Activated CD8-positive, alpha-beta memory T cell treated with anti-CD3 and anti-CD28 coated beads for 4 hours (primary cell): ENCODE measurements around the gene F10.

Experiments
- DNase-seq, 2 donors: peaks; one replicate each; pipeline ENCODE4 v3.0.0-alpha.2; 2020; ENCODE audit warnings: low read depth in 2 of 2

The F10 gene

DNA sequence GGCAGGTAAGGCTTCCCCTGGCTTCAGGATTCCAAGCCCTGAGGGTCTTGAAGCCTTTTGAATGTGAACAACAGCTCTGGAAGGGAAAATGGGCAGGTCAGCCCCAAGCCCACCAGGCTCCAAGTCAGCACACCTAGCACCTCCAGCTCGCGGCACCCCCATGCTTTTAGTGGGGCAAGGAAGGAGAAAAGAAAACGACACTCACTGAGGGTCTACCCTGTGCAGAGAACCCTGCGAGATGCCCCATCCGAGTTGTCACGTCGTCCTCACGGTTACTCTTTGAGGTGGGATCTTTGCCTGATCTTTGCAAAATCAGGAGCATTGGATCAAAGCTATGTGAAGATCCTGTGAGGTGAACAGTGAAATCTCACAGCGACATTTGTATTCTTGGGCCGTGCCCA is 5.7 kb upstream of the F10 start:
- DNase-seq = no peak

DNA sequence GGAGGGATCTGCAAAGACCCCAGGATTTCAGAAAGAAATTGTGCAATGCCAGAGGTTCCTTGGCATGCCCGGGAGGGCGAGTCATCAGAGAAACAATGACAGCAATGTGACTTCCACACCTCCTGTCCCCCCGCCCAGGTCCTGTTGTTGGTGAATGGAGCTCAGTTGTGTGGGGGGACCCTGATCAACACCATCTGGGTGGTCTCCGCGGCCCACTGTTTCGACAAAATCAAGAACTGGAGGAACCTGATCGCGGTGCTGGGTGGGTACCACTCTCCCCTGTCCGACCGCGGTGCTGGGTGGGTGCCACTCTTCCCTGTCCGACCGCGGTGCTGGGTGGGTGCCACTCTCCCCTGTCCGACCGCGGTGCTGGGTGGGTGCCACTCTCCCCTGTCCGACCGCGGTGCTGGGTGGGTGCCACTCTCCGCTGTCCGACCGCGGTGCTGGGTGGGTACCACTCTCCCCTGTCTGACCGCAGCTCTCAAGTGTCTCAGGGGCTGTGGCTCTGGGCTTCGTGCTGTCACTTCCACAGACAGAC is 5.2 kb upstream of the F10 start:
- no peak for DNase-seq

DNA sequence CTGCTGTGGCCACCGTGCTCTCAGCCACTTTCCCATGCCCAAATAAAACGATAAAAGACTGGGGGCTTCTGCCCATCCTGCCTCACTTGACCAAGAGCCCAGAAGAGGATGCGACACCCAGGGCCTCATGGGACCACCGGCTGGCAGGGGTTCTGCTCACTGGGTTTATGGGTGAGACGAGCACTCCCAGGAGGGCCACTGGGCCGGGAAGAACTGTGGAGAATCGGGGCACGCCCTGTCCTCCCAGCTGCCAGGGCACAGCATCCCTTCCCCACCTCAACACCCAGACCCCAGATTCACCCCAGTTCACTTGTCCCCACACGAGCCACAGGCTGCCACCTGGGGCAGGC is 4.7 kb upstream of the F10 start:
- DNase-seq = no peak

DNA sequence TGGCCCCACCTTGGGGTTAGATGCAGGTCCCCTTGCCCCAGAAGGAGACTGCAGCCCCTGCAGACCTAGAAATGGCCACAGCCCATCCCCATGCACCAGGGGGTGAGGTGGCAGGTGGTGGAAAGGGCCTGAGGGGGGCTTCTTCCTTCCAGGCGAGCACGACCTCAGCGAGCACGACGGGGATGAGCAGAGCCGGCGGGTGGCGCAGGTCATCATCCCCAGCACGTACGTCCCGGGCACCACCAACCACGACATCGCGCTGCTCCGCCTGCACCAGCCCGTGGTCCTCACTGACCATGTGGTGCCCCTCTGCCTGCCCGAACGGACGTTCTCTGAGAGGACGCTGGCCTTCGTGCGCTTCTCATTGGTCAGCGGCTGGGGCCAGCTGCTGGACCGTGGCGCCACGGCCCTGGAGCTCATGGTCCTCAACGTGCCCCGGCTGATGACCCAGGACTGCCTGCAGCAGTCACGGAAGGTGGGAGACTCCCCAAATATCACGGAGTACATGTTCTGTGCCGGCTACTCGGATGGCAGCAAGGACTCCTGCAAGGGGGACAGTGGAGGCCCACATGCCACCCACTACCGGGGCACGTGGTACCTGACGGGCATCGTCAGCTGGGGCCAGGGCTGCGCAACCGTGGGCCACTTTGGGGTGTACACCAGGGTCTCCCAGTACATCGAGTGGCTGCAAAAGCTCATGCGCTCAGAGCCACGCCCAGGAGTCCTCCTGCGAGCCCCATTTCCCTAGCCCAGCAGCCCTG is 4.2 kb upstream of the F10 start:
- DNase-seq = no peak

DNA sequence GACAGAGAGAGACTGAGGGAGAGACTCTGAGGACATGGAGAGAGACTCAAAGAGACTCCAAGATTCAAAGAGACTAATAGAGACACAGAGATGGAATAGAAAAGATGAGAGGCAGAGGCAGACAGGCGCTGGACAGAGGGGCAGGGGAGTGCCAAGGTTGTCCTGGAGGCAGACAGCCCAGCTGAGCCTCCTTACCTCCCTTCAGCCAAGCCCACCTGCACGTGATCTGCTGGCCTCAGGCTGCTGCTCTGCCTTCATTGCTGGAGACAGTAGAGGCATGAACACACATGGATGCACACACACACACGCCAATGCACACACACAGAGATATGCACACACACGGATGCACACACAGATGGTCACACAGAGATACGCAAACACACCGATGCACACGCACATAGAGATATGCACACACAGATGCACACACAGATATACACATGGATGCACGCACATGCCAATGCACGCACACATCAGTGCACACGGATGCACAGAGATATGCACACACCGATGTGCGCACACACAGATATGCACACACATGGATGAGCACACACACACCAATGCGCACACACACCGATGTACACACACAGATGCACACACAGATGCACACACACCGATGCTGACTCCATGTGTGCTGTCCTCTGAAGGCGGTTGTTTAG is 3.3 kb upstream of the F10 start:
- no peak for DNase-seq

DNA sequence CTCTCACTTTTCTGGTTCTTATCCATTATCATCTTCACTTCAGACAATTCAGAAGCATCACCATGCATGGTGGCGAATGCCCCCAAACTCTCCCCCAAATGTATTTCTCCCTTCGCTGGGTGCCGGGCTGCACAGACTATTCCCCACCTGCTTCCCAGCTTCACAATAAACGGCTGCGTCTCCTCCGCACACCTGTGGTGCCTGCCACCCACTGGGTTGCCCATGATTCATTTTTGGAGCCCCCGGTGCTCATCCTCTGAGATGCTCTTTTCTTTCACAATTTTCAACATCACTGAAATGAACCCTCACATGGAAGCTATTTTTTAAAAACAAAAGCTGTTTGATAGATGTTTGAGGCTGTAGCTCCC is 2.8 kb upstream of the F10 start:
- no peak for DNase-seq

DNA sequence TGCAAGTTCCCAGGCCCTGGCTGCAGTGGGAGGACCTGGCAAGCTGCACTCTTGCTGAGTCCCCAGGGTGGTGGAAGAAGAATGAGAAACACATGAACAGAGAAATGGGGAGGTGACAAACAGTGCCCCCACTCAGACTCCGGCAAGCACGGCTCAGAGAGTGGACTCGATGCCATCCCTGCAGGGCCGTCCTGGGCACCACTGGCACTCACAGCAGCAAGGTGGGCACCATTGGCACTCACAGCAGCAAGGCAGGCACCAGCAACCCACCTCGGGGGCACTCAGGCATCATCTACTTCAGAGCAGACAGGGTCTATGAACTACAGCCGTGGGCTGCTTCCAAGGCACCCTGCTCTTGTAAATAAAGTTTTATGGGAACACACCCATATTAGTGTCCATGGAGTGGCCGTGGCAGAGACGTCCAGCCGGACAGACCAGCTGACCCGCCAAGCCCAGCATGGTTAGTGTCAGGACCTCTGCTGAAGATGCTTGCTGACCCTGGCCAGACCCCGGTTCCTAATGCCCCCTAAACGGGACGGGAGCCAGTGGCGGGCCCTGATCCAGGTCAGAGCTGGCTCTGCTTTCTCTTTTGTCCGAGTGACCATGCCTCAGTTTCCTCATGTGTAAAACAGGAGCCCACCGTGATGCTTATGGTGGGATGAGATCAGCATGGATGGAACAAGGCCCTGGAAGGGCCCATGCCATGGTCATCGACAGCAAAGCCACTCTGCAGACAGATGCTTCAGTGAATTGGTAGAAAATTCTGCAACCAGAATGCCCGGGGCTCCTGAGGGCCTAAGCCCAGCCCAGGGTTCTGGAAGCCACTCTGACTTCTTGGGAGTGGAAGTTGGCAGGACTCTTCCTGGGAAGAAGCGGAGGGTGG is 2.1 kb upstream of the F10 start:
- no peak for DNase-seq

DNA sequence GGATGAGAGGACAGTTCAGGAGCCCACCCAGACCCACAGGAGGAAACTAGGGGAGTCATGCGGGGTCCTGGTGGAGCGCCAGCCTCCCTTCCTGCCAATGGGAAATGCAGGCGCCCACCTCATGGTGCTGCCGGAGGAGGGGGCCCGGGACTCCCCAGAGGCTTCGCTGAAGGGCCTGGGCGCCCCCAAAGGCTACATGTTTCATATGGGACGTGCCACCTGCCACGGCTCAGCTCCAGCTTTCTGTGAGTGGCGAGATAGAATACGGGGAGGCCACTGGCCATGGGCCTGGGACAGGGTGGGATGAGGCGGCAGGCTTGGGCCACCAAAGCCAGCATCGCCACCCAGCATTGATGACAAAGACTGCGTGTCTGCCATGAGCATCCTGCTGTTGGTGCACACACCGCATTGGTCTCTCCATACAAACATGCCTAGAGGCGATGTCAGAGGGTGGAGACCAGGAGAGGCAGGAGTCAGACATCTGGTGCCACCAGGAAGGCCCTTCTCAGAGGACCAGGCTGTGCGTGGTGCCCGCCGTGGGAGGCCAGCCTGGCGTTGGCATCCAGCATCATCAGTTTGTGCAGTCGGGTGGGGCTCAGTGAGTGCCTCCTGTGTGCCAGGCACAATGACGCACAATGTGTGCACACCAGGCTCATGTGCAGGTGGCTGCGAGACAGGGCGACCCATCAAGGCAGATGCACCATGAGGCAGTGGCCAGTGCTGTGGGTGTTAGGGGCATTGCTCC is 1.2 kb upstream of the F10 start:
- no peak for DNase-seq

DNA sequence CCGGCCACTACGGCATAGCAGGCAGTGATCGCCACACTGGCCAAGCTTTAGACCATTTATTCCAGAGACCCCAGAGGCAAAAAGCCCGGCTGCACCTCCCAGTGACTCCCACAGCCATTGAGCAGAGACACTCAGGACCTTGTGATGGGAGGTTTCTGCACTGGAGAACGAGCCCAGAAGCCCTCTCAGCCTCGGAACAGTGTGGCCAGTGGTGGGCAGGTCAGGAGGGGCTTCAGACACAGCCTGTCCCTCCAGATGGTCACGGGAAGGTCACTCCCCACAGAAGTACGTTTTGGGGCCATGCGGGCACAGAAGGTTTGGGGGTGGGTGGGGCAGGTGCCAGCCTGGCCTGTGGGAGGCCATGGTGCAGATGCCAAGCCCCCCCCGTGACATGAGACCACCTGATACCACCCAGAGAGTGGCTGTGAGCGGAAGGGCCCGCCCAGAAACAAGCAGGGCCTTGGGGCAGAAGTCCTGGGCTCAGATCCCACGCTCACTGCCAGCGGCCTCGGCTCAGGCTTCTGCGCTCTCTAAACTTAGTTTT is 599 bp upstream of the F10 start:
- DNase-seq = no peak

DNA sequence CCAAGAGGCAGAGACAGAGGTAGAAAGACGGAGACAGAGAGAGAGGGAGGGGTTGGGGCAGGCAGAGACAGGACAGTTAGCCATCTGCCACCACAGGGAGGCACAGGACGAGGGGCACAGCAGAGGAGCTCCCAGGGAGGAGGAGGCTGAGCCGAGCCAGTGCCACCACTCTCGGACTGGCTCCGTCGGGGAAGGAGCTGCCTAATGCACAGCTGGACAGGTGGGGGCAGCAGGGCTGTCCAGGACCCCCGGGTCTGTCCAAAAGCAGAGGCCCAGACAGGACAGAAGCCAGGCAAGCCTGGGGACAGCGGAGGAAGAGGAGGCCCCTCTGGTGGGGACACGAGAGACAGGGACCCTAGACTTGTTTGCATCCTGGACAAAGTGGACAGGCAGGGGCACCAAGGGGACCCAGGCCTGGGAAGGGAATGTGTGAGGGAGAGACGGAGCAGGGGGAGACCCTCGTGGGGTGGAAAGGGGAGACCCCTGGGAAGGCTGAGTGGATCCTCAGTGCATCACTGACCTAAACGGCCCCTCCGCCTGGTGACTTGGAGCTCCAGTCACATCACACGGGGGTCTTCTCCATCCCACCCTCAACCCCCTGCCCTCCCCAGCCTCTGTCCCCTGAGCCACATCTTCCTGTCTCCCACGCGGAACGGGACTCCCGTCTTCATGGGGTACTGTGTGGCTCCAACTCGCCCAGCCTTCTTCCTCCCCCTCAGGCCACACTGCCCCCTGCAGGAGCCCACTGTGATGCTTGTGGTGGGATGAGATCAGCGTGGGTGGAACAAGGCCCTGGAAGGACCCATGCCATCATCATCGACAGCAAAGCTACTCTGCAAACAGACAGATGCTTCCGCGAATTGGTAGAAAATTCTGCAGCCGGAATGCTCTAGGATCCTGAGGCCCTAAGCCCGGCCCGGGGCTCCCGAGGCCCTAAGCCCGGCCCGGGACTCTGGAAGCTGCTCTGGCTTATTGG is 915 bp downstream of the F10 start:
- DNase-seq = no peak

DNA sequence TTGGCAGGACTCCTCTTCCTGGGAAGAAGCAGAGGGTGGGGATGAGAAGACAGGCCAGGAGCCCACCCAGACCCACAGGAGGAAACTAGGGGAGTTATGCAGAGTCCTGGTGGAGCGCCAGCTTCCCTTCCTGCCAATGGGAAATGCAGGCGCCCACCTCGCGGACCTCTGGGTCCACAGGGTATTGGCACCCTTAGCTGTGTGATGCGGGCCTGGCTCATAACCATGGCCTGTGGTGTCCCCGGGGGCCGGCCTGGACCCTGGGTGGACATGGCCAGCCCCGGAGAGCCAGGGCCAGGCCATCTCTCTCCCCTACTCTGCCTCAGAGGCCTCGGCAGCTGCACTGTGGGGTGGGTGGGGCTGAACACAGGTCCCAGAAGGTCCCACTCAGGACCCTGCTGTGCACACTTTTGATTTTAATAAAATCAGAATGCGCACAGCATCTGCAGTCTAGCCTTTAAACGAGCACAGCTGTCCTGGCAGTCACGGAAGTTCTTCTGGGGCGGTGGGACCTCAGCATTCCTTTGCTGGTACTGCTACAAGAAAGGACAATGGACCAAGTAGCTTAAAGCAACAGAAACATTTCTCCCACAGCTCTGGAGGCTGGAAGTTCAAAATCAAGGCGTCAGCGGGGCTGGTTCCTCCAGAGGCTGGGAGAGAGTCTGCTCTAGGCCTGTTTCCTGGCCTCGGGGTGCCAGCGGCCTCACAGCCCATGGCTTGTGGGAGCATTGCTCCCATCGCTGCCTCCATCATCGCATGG is 1.8 kb downstream of the F10 start:
- DNase-seq = no peak

DNA sequence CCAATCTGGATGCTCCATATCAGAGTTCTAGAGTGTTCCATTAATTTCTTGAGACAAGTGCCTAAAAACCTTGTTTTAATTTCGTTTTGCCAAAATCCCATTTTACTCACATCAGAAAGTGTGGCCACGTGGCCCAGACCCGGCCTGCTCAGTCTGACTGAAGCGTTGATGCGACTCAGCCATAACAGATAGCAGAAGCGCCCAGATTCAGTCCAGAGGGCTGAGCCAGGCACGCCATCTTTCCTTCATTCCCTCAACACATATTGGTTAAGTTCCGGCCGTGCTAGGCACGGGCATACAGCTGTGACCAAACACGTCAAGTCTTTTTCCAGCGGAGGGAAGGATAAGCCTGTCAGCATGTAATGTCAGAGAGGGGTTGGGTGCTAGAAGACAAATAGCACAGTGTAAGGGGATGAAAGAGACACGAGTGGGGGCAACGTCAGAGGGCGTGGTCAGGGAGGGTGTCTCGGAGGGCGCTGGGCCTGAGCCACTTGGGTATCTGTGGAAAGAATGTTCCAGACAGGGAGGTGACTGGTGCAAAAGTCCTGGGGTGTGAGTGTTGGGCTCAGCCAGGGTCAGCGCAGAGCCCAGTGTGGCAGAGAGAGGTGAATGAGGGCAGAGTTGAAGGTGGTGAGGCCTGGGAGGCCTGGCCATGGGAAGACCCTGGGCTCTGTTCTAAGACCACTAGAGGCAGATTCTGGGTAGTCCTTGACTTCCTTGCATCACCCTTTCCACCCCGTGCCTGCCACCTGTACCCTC is 3.1 kb downstream of the F10 start:
- no peak for DNase-seq

DNA sequence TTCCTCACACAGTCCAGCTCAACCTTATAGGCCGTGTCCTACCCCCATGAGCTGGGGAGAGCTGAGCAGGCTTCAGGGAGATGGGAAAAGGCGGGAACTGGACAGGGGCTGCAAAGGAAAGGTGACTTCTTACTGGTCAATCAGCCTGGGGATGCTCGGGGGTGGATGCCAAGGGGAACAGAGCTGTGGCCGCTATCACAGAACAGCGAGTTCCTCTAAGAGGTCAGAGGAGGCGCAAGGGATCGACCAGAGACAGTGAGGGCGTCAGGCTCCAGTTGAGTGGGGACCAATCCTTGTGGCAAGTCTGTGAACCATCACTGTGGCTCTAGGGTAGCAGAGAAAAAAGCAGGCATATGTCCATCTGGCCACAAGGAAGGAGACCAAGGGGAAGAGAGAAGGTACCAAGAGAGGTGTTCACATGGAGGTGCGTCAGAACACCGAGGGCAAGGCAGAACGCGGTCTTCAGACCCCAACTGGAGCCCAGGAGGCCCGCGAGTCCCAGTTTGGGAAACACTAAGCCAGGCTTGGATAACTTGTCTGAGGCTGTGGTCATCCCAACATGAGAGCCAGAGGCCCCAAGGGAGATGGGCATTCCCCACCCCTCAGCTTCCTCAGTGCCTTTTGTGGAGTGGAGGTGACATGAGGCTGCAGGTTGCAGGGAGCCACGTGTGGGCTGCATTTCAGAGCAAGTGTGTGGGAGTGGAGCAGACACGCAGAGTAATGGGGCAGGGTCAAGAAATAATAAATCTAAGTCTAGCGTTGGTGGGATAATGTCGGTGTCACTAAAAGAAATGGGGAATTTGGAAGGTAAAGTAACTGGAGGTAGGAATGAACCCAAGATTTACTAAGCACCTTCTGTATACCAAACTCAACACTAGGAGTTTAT is 3.9 kb downstream of the F10 start:
- DNase-seq = no peak

DNA sequence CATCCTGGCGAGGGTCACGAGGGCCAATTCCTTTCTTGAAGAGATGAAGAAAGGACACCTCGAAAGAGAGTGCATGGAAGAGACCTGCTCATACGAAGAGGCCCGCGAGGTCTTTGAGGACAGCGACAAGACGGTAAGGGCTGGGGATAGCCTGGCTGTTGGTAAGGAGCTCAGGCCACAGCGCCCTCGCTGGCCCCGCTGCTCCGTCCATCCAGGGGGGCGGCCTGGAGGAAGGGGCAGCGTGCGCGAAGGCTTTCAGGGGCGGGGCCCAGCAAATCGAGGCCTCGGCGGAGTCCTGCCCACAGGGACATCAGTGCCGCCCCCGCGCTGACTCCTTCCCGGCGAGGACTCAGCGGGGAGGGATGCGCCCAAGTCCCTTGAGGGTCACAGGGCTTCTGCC is 6.9 kb downstream of the F10 start:
- DNase-seq = no peak

DNA sequence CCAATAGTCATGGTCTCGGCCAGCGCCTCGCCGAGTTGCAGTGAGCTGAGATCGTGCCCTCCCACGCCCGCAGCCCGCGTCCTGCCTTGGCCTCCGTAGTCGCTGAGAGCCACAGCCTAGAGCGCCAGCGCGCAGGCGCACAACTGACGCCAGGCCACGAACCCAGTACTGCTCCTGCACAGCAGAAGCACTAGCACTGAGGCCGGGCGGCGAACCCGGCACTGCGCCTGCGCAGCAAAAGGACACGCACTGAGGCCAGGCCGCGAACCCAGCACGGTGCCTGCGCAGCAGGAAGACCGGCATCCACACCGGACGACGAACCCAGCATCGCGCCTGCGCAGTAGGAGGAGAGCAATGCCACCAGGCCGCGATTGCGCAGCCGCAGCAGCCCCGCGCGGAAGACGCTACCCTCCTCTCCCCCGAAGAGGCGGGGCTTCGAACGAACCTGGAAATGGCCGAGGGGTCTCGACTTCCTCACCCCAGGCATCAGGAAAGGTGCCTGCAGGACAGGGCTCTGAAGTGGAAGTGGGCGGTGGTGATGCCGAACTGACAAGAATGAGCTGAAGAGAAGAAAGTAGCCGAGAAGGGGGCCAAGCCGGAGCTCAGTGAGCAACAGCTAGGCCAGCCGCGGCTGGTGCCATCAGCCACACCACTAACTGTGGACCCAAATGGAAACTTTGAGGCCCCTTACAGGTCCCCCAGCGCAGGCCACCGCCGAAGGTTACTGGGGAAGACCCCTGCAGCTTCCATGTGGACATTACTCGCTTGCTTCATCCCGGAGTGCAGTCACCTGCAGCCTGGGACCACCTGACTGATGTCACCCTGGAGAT is 7.5 kb downstream of the F10 start:
- no peak for DNase-seq

DNA sequence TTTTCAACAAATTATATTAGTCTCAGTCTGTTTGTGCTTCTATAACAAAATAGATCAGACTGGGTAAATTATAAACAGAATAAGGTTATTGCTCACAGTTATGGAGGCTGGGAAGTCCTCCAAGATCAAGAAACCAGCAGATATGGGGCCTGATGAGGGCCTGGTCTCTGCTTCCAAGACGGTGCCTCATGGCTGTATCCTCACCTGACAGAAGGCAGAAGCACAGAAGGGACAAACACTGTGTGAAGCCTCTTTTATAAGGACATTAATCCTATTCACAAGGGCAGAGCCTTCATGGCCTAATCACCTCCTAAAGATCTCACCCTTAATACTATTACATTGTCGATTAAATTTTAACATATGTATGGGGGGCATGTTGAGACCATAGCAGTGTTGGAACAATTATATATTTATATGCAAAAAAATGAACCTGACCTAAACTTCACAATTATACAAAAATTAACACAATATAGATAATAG is 12.7 kb downstream of the F10 start:
- DNase-seq = no peak
